ENCODE results near the gene LARGE2. TPM values are rescaled to one million over a fixed set of nuclear protein-coding genes. Genes with fewer than 3 reads are reported as not detected.

Gene LARGE2
- total and polyA plus RNA-seq, 4 donors, result 2.4 to 18.4 (median 14.5) TPM

GRCh38 chr11:45927684-45928413, 5.4 kb downstream of the LARGE2 start:
- Histone ChIP-seq H3K9me3 (ENCODE audit: control insufficient read depth in 4 of 4, insufficient read depth in 3 of 4, low read length in 3 of 4) (no peaks in the 10 kb centered on the region), H3K27ac (ENCODE audit: low read depth in 1 of 2, low read length in 1 of 2) (no peak overlapping the region), H3K4me1 (ENCODE audit: control insufficient read depth in 5 of 5, insufficient read depth in 5 of 5, low read length in 5 of 5) (peaks cover 0 to 6% (median 0%) of the 10 kb centered on the region in 5 donors), H3K36me3 (ENCODE audit: control insufficient read depth in 4 of 4, insufficient read depth in 4 of 4, low read length in 4 of 4) (peaks cover 0 to 8% (median 3%) of the 10 kb centered on the region in 4 donors), H3K4me3 (no peak overlapping the region), H3K27me3 (ENCODE audit: control insufficient read depth in 3 of 3, insufficient read depth in 3 of 3, low read length in 2 of 3) (peaks cover 0 to 11% (median 2%) of the 10 kb centered on the region in 3 donors), H3K9ac (ENCODE audit: insufficient read depth in 1 of 2, low read length in 2 of 2) (no peak overlapping the region)
- no peak for TF ChIP-seq CTCF (IDR thresholded peaks at IDR 0.05; ENCODE audit: control extremely low read depth, extremely low read depth)
- no peak for DNase-seq
- WGBS, 2 donors, result 91 to 98% methylated on average over 27 of the region's 27 CpGs
- ATAC-seq (ENCODE audit: insufficient read depth, low FRiP score), result no peak

- 86 to 96% methylated on average over 12 to 13 of the region's 13 CpGs for WGBS, 2 donors
- Histone ChIP-seq H3K9ac (ENCODE audit: insufficient read depth in 1 of 2, low read length in 2 of 2) (no peak overlapping the region), H3K9me3 (ENCODE audit: control insufficient read depth in 4 of 4, insufficient read depth in 3 of 4, low read length in 3 of 4) (no peaks in the 10 kb centered on the region), H3K4me3 (no peak overlapping the region), H3K36me3 (ENCODE audit: control insufficient read depth in 4 of 4, insufficient read depth in 4 of 4, low read length in 4 of 4) (peaks cover 3 to 15% (median 6%) of the 10 kb centered on the region in 4 donors), H3K27ac (ENCODE audit: low read depth in 1 of 2, low read length in 1 of 2) (no peak overlapping the region), H3K4me1 (ENCODE audit: control insufficient read depth in 5 of 5, insufficient read depth in 5 of 5, low read length in 5 of 5) (peaks cover 0 to 6% (median 0%) of the 10 kb centered on the region in 5 donors), H3K27me3 (ENCODE audit: control insufficient read depth in 3 of 3, insufficient read depth in 3 of 3, low read length in 2 of 3) (peaks cover 0 to 7% (median 2%) of the 10 kb centered on the region in 3 donors)
- DNase-seq (no peak), ATAC-seq (ENCODE audit: insufficient read depth, low FRiP score) (no peak)
- no peak for TF ChIP-seq CTCF (IDR thresholded peaks at IDR 0.05; ENCODE audit: control extremely low read depth, extremely low read depth)
These were observed 6.2 kb downstream of the LARGE2 start for GRCh38 chr11:45928535-45929215.

- no peak for ATAC-seq (ENCODE audit: insufficient read depth, low FRiP score)
- WGBS, 2 donors, result 62 to 76% methylated on average over 10 of the region's 10 CpGs
- peaks cover 4 to 23% (median 6%) of the 10 kb centered on the region in 4 donors for H3K36me3 ChIP-seq (ENCODE audit: control insufficient read depth in 4 of 4, insufficient read depth in 4 of 4, low read length in 4 of 4)
- no peak overlapping the region for H3K4me3 ChIP-seq
- H3K9ac ChIP-seq (ENCODE audit: insufficient read depth in 1 of 2, low read length in 2 of 2), result no peak overlapping the region
- H3K4me1 ChIP-seq (ENCODE audit: control insufficient read depth in 5 of 5, insufficient read depth in 5 of 5, low read length in 5 of 5), result peaks cover 0 to 6% (median 0%) of the 10 kb centered on the region in 5 donors
- H3K27me3 ChIP-seq (ENCODE audit: control insufficient read depth in 3 of 3, insufficient read depth in 3 of 3, low read length in 2 of 3), result peaks cover 0 to 2% (median 2%) of the 10 kb centered on the region in 3 donors
- DNase-seq, result no peak
- TF ChIP-seq CTCF (IDR thresholded peaks at IDR 0.05; ENCODE audit: control extremely low read depth, extremely low read depth), result no peak
- H3K27ac ChIP-seq (ENCODE audit: low read depth in 1 of 2, low read length in 1 of 2), result no peak overlapping the region
- no peaks in the 10 kb centered on the region for H3K9me3 ChIP-seq (ENCODE audit: control insufficient read depth in 4 of 4, insufficient read depth in 3 of 4, low read length in 3 of 4)
These were observed 7.1 kb downstream of the LARGE2 start for GRCh38 chr11:45929486-45930030.

Data from lung (tissue), 12 donors.